ENCODE data around the gene HDLBP. TPM values are rescaled to one million over a fixed set of nuclear protein-coding genes. Genes with fewer than 3 reads are reported as not detected.

Gene HDLBP
- total RNA-seq, 1 donor from 2014 or later: 216 TPM

- Mint-ChIP-seq H3K36me3 (ENCODE audit: unreplicated experiment) (peaks cover 3% of the 10 kb centered on the region), H3K4me1 (ENCODE audit: low read depth, unreplicated experiment) (peaks cover 8% of the 10 kb centered on the region), H3K27me3 (ENCODE audit: unreplicated experiment) (peaks cover 12% of the 10 kb centered on the region), H3K4me3 (ENCODE audit: unreplicated experiment) (no peak overlapping the region), H3K9me3 (ENCODE audit: unreplicated experiment) (peaks cover 6% of the 10 kb centered on the region), H3K27ac (ENCODE audit: unreplicated experiment) (no peak overlapping the region)
- no peak for TF ChIP-seq CTCF (IDR thresholded peaks at IDR 0.05; ENCODE audit: partially characterized antibody, unreplicated experiment)
- no peak for DNase-seq
These were observed 85.7 kb downstream of the HDLBP start for GRCh38 chr2:241229563-241230401.

GRCh38 chr2:241228860-241229516 is 86.5 kb downstream of the HDLBP start:
- Mint-ChIP-seq H3K27me3 (ENCODE audit: unreplicated experiment) (peaks cover 14% of the 10 kb centered on the region), H3K9me3 (ENCODE audit: unreplicated experiment) (peaks cover 10% of the 10 kb centered on the region), H3K36me3 (ENCODE audit: unreplicated experiment) (peaks cover 3% of the 10 kb centered on the region), H3K27ac (ENCODE audit: unreplicated experiment) (no peak overlapping the region), H3K4me3 (ENCODE audit: unreplicated experiment) (no peak overlapping the region), H3K4me1 (ENCODE audit: low read depth, unreplicated experiment) (peaks cover 14% of the 10 kb centered on the region)
- no peak for DNase-seq
- TF ChIP-seq CTCF (IDR thresholded peaks at IDR 0.05; ENCODE audit: partially characterized antibody, unreplicated experiment): no peak

GRCh38 chr2:241228081-241228859 is 87.2 kb downstream of the HDLBP start:
- H3K36me3 Mint-ChIP-seq (ENCODE audit: unreplicated experiment): peaks cover 3% of the 10 kb centered on the region
- TF ChIP-seq CTCF (IDR thresholded peaks at IDR 0.05; ENCODE audit: partially characterized antibody, unreplicated experiment): no peak
- H3K27ac Mint-ChIP-seq (ENCODE audit: unreplicated experiment): no peak overlapping the region
- no peak overlapping the region for H3K4me3 Mint-ChIP-seq (ENCODE audit: unreplicated experiment)
- peaks cover 16% of the 10 kb centered on the region for H3K4me1 Mint-ChIP-seq (ENCODE audit: low read depth, unreplicated experiment)
- no peak for DNase-seq
- H3K9me3 Mint-ChIP-seq (ENCODE audit: unreplicated experiment): peaks cover 10% of the 10 kb centered on the region
- peaks cover 14% of the 10 kb centered on the region for H3K27me3 Mint-ChIP-seq (ENCODE audit: unreplicated experiment)

- no peak overlapping the region for H3K27ac Mint-ChIP-seq (ENCODE audit: unreplicated experiment)
- H3K27me3 Mint-ChIP-seq (ENCODE audit: unreplicated experiment): peaks cover 13% of the 10 kb centered on the region
- H3K4me1 Mint-ChIP-seq (ENCODE audit: low read depth, unreplicated experiment): peaks cover 18% of the 10 kb centered on the region
- H3K9me3 Mint-ChIP-seq (ENCODE audit: unreplicated experiment): peaks cover 14% of the 10 kb centered on the region
- no peak overlapping the region for H3K4me3 Mint-ChIP-seq (ENCODE audit: unreplicated experiment)
- no peak for DNase-seq
- peaks cover 3% of the 10 kb centered on the region for H3K36me3 Mint-ChIP-seq (ENCODE audit: unreplicated experiment)
- TF ChIP-seq CTCF (IDR thresholded peaks at IDR 0.05; ENCODE audit: partially characterized antibody, unreplicated experiment): no peak
These were observed 87.9 kb downstream of the HDLBP start for GRCh38 chr2:241227594-241227993.

All from glutamatergic neuron (in vitro differentiated cells).